ENCODE results near the gene ANKRD53. TPM values are rescaled to one million over a fixed set of nuclear protein-coding genes. Genes with fewer than 3 reads are reported as not detected.

The ANKRD53 gene
- total and polyA plus RNA-seq, 9 of the 15 experiments (the other 6 are each of a cell fraction or from before 2014, with no cell fraction given): 0.18 TPM; not detected in 8

- H3K4me2 ChIP-seq (ENCODE audit: insufficient read depth, low read length): no peak overlapping the region
- no peak overlapping the region for H2AFZ ChIP-seq (ENCODE audit: low read depth, low read length)
- peaks cover 20% of the 10 kb centered on the region for H3K79me2 ChIP-seq (ENCODE audit: control insufficient read depth, insufficient read depth, low read length)
- H3K36me3 ChIP-seq (ENCODE audit: control insufficient read depth, insufficient read depth, low read length): peaks cover 61% of the 10 kb centered on the region
- ATAC-seq (no peak), FAIRE-seq (no peak), DNase-seq (ENCODE audit: extremely low read depth in 1 of 4, low spot score in 3 of 4) (peak in 1 of 4 experiments; percentile 2)
- H3K27me3 ChIP-seq (ENCODE audit: control insufficient read depth in 2 of 2, insufficient read depth in 2 of 2, low read length in 2 of 2): no peaks in the 10 kb centered on the region
- peaks cover 12 to 22% of the 10 kb centered on the region in 2 experiments; a peak in 4 of 5 replicates for H3K4me1 ChIP-seq (replicated peaks in 1 of 2; ENCODE audit: control insufficient read depth in 2 of 2, insufficient read depth in 2 of 2, low read length in 2 of 2)
- TF ChIP-seq IRF2 (CRISPR knock-in tag; IDR thresholded peaks at IDR 0.05): no peak
- no peak for TF ChIP-seq SIRT6 (IDR thresholded peaks at IDR 0.05; ENCODE audit: low read depth, low read length)
- no peak for TF ChIP-seq NCOA6 (IDR thresholded peaks at IDR 0.05)
- TF ChIP-seq LCOR (CRISPR knock-in tag; IDR thresholded peaks at IDR 0.05): no peak
- TF ChIP-seq PHTF2 (CRISPR knock-in tag; IDR thresholded peaks at IDR 0.05): no peak
- TF ChIP-seq SPI1 (IDR thresholded peaks at IDR 0.05; ENCODE audit: borderline replicate concordance, low read depth, low read length): no peak
- no peak for TF ChIP-seq CAMTA2 (CRISPR knock-in tag; conservative IDR thresholded peaks at IDR 0.05)
- in situ Hi-C loops (cut with MboI): no loop called here
- no peak overlapping the region for H3K4me3 ChIP-seq
- BruUV-seq (replicated peaks): no TSS peak
- ChIA-PET POLR2A (no interaction called here), CTCF (ENCODE audit: low intra/inter-chr PET ratio) (no interaction called here)
- intact Hi-C loops (cut with micrococcal nuclease): loop anchor here (10.0 kb wide), 1 partner anchor 143 kb away; the partner anchor contains the start of genes MCEE and MPHOSPH10
- H4K20me1 ChIP-seq (replicated peaks; ENCODE audit: control insufficient read depth, insufficient read depth, low read length): peaks cover 9% of the 10 kb centered on the region; the same call in 1 of the 2 replicates
- no peaks in the 10 kb centered on the region for H3K9me3 ChIP-seq (replicated peaks; ENCODE audit: control insufficient read depth, insufficient read depth, low read depth, low read length)
- 86% methylated on average over 7 of the region's 9 CpGs for WGBS (ENCODE audit: insufficient coverage, low coverage, missing lambda C conversion rate)
- no peak overlapping the region for H3K27ac ChIP-seq (ENCODE audit: extremely low read depth, low read depth, low read length)
- no peaks in the 10 kb centered on the region for H3K9me1 ChIP-seq (ENCODE audit: control insufficient read depth, insufficient read depth, low read length)
- peak overlapping the region in 1 of 2 experiments; percentile 75; a peak in 2 of 4 replicates for H3K9ac ChIP-seq (ENCODE audit: insufficient read depth in 1 of 2, low read depth in 2 of 2, low read length in 2 of 2)
Observed at GRCh38 chr2:70991742-70992141, 13.3 kb downstream of the ANKRD53 start.

Data from K562 (cell line).